ENCODE data around the gene BANF2.

- TF ChIP-seq E2F6 (IDR thresholded peaks at IDR 0.05), result no peak
- TF ChIP-seq EP300 (IDR thresholded peaks at IDR 0.05; ENCODE audit: borderline replicate concordance in 1 of 2, low read depth in 2 of 2, low read length in 2 of 2), result no peak
- no peak for TF ChIP-seq MAFK (IDR thresholded peaks at IDR 0.05; ENCODE audit: low read depth, low read length)
- TF ChIP-seq, protein P1, sequence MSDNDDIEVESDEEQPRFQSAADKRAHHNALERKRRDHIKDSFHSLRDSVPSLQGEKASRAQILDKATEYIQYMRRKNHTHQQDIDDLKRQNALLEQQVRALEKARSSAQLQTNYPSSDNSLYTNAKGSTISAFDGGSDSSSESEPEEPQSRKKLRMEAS (IDR thresholded peaks at IDR 0.05), result no peak
These were observed 36.7 kb upstream of the BANF2 start for GRCh38 chr20:17663040-17663399.
